SK-N-SH (cell line): Measurements from ENCODE around the gene DYRK2.

Source experiments
- FOSL2 ChIP-seq: IDR thresholded peaks from 2 replicates; pipeline ENCODE4 v1.4.0; 2012; ENCODE audit warnings: low read depth, mild to moderate bottlenecking, moderate library complexity, borderline replicate concordance
- POLR2AphosphoS5 ChIP-seq: IDR thresholded peaks from 2 replicates; pipeline ENCODE4 v1.6.1; 2012; ENCODE audit warnings: low read depth, low read length
- SIN3A ChIP-seq: IDR thresholded peaks from 2 replicates; pipeline ENCODE4 v1.6.1; 2012; ENCODE audit warnings: low read depth, mild to moderate bottlenecking, low read length, moderate library complexity, borderline replicate concordance
- TF ChIP-seq, protein P1 (sequence below): IDR thresholded peaks from 2 replicates; pipeline ENCODE4 v1.4.0; 2012; ENCODE audit warnings: low read depth, borderline replicate concordance
- TF ChIP-seq, protein P2 (sequence below): fragments of 200-600 bp; sonication (generic); IDR thresholded peaks from 2 replicates; pipeline ENCODE4 v1.6.1; 2017; ENCODE audit warnings: antibody characterized with exemption, mild to moderate bottlenecking, moderate library complexity

DNA sequence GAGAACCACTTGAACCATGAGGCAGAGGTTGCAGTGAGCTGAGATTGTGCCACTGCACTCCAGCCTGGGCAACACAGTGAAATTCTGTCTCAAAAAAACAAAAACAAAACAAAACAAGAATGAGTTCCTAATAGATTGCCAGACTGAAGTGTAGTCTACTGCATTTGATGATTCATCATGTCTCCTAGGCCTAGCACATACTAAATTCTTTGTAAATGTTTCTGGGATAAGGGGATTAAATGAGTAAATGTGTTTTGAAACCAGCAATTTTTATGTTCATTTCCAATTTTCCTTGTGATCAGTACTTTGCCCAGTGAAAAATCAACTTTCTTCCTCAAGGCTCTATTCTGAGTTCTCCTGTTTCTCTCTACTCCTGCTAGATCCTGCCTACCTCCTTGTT, 2.9 kb upstream of the DYRK2 start:
- TF ChIP-seq, protein P1, sequence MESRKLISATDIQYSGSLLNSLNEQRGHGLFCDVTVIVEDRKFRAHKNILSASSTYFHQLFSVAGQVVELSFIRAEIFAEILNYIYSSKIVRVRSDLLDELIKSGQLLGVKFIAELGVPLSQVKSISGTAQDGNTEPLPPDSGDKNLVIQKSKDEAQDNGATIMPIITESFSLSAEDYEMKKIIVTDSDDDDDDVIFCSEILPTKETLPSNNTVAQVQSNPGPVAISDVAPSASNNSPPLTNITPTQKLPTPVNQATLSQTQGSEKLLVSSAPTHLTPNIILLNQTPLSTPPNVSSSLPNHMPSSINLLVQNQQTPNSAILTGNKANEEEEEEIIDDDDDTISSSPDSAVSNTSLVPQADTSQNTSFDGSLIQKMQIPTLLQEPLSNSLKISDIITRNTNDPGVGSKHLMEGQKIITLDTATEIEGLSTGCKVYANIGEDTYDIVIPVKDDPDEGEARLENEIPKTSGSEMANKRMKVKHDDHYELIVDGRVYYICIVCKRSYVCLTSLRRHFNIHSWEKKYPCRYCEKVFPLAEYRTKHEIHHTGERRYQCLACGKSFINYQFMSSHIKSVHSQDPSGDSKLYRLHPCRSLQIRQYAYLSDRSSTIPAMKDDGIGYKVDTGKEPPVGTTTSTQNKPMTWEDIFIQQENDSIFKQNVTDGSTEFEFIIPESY = no peak
- peak; percentile 16; the same call in 1 of the 2 replicates for TF ChIP-seq FOSL2
- TF ChIP-seq, protein P2, sequence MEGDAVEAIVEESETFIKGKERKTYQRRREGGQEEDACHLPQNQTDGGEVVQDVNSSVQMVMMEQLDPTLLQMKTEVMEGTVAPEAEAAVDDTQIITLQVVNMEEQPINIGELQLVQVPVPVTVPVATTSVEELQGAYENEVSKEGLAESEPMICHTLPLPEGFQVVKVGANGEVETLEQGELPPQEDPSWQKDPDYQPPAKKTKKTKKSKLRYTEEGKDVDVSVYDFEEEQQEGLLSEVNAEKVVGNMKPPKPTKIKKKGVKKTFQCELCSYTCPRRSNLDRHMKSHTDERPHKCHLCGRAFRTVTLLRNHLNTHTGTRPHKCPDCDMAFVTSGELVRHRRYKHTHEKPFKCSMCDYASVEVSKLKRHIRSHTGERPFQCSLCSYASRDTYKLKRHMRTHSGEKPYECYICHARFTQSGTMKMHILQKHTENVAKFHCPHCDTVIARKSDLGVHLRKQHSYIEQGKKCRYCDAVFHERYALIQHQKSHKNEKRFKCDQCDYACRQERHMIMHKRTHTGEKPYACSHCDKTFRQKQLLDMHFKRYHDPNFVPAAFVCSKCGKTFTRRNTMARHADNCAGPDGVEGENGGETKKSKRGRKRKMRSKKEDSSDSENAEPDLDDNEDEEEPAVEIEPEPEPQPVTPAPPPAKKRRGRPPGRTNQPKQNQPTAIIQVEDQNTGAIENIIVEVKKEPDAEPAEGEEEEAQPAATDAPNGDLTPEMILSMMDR = no peak
- TF ChIP-seq POLR2AphosphoS5 = no peak
- TF ChIP-seq SIN3A = no peak
